ENCODE measurements around the gene IGSF3. TPM values are rescaled to one million over a fixed set of nuclear protein-coding genes. Genes with fewer than 3 reads are reported as not detected.
"Not testable (repeated sequence)": the region's sequence is repeated elsewhere in the genome, so short reads cannot be mapped to it uniquely, and the experiment has no call there.

The IGSF3 gene
- total RNA-seq, 6 experiments from 2014 or later: 0.42 to 4.9 (median 1.8) TPM

DNA sequence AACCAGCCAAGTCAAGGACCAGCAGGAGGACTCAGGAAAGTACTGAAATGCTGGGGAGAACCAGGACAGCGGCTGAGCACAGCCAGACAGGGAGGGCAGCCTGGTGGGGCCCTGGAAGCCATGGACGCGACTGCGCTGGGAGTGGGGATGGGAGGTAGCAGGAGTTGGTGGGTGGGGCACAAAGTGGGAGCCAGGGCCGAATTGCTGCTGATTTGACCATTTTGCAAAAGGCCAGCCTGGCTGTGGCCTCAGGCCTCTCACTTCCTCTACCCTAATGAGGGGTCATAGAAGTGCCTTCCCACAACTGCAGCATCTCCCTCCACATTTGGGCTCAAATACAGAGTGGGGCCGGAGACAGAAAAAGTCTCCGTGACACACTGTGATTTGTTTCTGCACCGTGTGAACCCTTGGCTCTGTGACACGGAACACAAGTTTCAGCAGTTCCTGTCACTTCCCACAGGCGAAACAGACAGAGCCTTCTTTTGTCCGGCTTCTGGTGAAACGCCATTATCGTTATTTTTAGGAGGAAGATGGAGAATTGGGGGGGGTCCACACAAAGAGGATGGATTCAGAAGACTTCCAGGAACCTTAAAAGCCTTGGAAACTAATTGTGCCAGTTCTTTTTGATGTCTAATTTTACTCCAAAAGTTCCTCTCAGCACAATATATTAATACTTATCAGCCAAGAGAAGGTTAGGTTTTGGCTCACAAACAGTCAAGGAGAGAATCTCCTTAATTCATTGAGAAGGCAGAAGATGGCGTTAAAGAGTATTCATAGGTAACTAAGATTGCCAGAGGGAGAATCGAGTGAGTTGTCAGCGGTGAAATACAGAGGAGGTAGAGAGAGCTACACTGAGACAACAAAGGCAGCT lies 21.5 kb downstream of the IGSF3 start:
- ATAC-seq; H3K27me3 ChIP-seq; H3K27ac ChIP-seq; intact Hi-C loops (cut with DNase I); H3K4me3 ChIP-seq; DNase-seq; H3K36me3 ChIP-seq; H3K9me3 ChIP-seq: not testable (repeated sequence)
- H3K4me1 ChIP-seq: peaks cover 0 to 12% (median 2%) of the 10 kb centered on the region in 4 donors
- 63% methylated on average over 12 of the region's 16 CpGs for WGBS (ENCODE audit: insufficient coverage, low coverage, low lambda C conversion rate, missing lambda C conversion rate)

DNA sequence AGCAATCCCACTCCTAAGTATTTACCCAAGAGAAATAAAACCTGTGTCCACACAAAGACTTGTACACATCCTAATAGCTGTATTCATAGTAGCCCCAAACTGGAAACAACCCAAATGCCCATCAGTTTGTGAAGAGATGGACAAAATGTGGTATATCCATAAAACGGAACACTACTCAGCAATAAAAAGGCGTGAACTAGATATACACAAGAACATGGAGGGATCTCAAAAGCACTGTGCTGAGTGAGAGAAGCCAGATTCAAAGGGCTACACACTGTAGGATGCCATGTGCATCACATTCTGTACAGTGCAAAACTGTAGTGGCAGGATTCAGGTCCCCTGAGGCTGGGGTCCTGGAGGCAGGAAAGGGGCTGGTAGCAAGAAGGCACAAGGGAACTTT lies 22.5 kb downstream of the IGSF3 start:
- intact Hi-C loops (cut with DNase I); H3K36me3 ChIP-seq; H3K27ac ChIP-seq; ATAC-seq; H3K4me3 ChIP-seq; DNase-seq; H3K27me3 ChIP-seq; H3K9me3 ChIP-seq: not testable (repeated sequence)
- H3K4me1 ChIP-seq: peaks cover 0 to 12% (median 2%) of the 10 kb centered on the region in 4 donors
- 87% methylated on average over 2 of the region's 2 CpGs for WGBS (ENCODE audit: insufficient coverage, low coverage, low lambda C conversion rate, missing lambda C conversion rate)

- intact Hi-C loops (cut with DNase I); H3K9me3 ChIP-seq; H3K27me3 ChIP-seq; H3K27ac ChIP-seq; DNase-seq; H3K4me3 ChIP-seq; ATAC-seq; H3K36me3 ChIP-seq: not testable (repeated sequence)
- 67% methylated on average over 1 of the region's 5 CpGs for WGBS (ENCODE audit: insufficient coverage, low coverage, low lambda C conversion rate, missing lambda C conversion rate)
- H3K4me1 ChIP-seq: peaks cover 0 to 12% (median 2%) of the 10 kb centered on the region in 4 donors
Observed at GRCh38 chr1:116644096-116644495, 23.4 kb downstream of the IGSF3 start.

GRCh38 chr1:116643281-116643751 lies 24.2 kb downstream of the IGSF3 start:
- 86% methylated on average over 2 of the region's 12 CpGs for WGBS (ENCODE audit: insufficient coverage, low coverage, low lambda C conversion rate, missing lambda C conversion rate)
- DNase-seq; H3K27ac ChIP-seq; H3K4me1 ChIP-seq; intact Hi-C loops (cut with DNase I); ATAC-seq; H3K27me3 ChIP-seq; H3K9me3 ChIP-seq; H3K4me3 ChIP-seq; H3K36me3 ChIP-seq: not testable (repeated sequence)

GRCh38 chr1:116642311-116643280 lies 24.9 kb downstream of the IGSF3 start:
- H3K27ac ChIP-seq: not testable (repeated sequence)

GRCh38 chr1:116637583-116637982 lies 29.9 kb downstream of the IGSF3 start:
- H3K27ac ChIP-seq; DNase-seq; H3K36me3 ChIP-seq; intact Hi-C loops (cut with DNase I); ATAC-seq; H3K27me3 ChIP-seq; H3K4me1 ChIP-seq; H3K4me3 ChIP-seq; H3K9me3 ChIP-seq: not testable (repeated sequence)
- 89% methylated on average over 1 of the region's 2 CpGs for WGBS (ENCODE audit: insufficient coverage, low coverage, low lambda C conversion rate, missing lambda C conversion rate)

More at GRCh38 chr1:116642311-116643280, 24.9 kb downstream of the IGSF3 start:
- ATAC-seq; H3K27me3 ChIP-seq; H3K9me3 ChIP-seq; H3K4me3 ChIP-seq; DNase-seq; intact Hi-C loops (cut with DNase I); H3K4me1 ChIP-seq; H3K36me3 ChIP-seq: not testable (repeated sequence)
- 34% methylated on average over 7 of the region's 14 CpGs for WGBS (ENCODE audit: insufficient coverage, low coverage, low lambda C conversion rate, missing lambda C conversion rate)

DNA sequence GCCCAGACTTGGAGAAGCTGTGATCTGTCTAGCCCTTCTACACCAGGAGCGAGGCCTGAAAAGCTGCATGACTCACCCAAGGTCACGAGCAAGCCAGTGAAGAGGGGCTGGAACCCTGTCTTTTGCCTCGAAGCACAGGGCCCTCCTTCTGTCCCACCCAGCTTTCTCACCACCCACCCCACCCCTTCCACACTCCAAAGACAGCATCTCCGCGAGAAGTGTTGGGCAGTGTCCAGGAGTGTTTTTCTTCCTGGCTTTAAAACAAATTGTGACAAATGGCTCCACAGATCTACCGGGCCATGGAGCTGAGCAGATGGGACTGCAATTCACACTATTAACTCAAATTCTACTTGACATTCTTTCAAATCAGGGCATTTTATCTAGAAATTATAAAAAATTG lies 30.9 kb downstream of the IGSF3 start:
- 63% methylated on average over 1 of the region's 6 CpGs for WGBS (ENCODE audit: insufficient coverage, low coverage, low lambda C conversion rate, missing lambda C conversion rate)
- DNase-seq; H3K27ac ChIP-seq; H3K4me3 ChIP-seq; H3K9me3 ChIP-seq; H3K27me3 ChIP-seq; ATAC-seq; intact Hi-C loops (cut with DNase I); H3K36me3 ChIP-seq: not testable (repeated sequence)
- H3K4me1 ChIP-seq: peaks cover 0 to 17% (median 6%) of the 10 kb centered on the region in 4 donors

- intact Hi-C loops (cut with DNase I): not testable (repeated sequence)
- WGBS (ENCODE audit: insufficient coverage, low coverage, low lambda C conversion rate, missing lambda C conversion rate): 100% methylated on average over 1 of the region's 4 CpGs
Observed at GRCh38 chr1:116634386-116634785, 33.1 kb downstream of the IGSF3 start.

GRCh38 chr1:116631996-116632925 lies 35.3 kb downstream of the IGSF3 start:
- WGBS (ENCODE audit: insufficient coverage, low coverage, low lambda C conversion rate, missing lambda C conversion rate): 26% methylated on average over 9 of the region's 10 CpGs
- H3K36me3 ChIP-seq; H3K9me3 ChIP-seq; H3K27ac ChIP-seq; intact Hi-C loops (cut with DNase I); ATAC-seq; H3K27me3 ChIP-seq; DNase-seq; H3K4me3 ChIP-seq: not testable (repeated sequence)
- peaks cover 0 to 19% (median 7%) of the 10 kb centered on the region in 4 donors for H3K4me1 ChIP-seq

More at GRCh38 chr1:116634386-116634785, 33.1 kb downstream of the IGSF3 start:
- not testable (repeated sequence) for H3K36me3 ChIP-seq, DNase-seq, H3K27ac ChIP-seq, H3K9me3 ChIP-seq, H3K4me3 ChIP-seq, H3K27me3 ChIP-seq, ATAC-seq
- peaks cover 0 to 19% (median 7%) of the 10 kb centered on the region in 4 donors for H3K4me1 ChIP-seq

- intact Hi-C loops (cut with DNase I); H3K27ac ChIP-seq; H3K27me3 ChIP-seq; H3K4me3 ChIP-seq; ATAC-seq; H3K9me3 ChIP-seq; H3K36me3 ChIP-seq: not testable (repeated sequence)
- peaks cover 0 to 19% (median 7%) of the 10 kb centered on the region in 4 donors for H3K4me1 ChIP-seq
- peak; percentile 30 to 75 (median 70) for DNase-seq
- WGBS (ENCODE audit: insufficient coverage, low coverage, low lambda C conversion rate, missing lambda C conversion rate): 12% methylated on average over 2 of the region's 2 CpGs
Observed at GRCh38 chr1:116631554-116631953, 36.0 kb downstream of the IGSF3 start.
